ENCODE measurements around the gene AMZ2. TPM values are rescaled to one million over a fixed set of nuclear protein-coding genes. Genes with fewer than 3 reads are reported as not detected.
"Not testable (repeated sequence)": the region's sequence is repeated elsewhere in the genome, so short reads cannot be mapped to it uniquely, and the experiment has no call there.

Gene AMZ2
- total and polyA plus RNA-seq, 7 donors, result 31.1 to 121 (median 75.3) TPM

DNA sequence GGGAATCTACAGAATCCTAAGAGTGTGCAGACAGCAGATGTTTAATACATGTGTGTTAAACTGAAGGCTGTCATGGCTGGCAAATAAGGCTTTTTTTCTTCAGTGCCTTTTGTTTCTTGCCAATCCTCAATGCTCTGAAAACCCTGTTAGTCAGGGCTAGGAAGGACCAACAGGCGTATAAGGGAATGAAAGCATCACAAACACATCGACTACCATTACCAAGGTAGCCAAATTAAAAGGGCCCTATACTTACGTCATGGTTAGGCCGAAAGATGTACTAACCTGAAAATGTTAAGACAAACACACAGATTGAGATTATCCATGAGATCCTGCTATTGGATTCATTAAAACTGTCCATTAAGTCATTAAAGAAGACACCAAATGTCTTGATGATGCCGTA, 30.0 kb downstream of the AMZ2 start:
- Histone ChIP-seq H3K4me1 (no peaks in the 10 kb centered on the region), H3K9me3 (no peaks in the 10 kb centered on the region), H3K27me3 (ENCODE audit: insufficient read depth in 3 of 3, low read length in 2 of 3) (no peaks in the 10 kb centered on the region), H3K27ac (no peak overlapping the region), H3K36me3 (ENCODE audit: insufficient read depth in 1 of 2, low read depth in 1 of 2) (peaks cover 0 to 9% of the 10 kb centered on the region in 2 donors), H3K4me3 (no peak overlapping the region)
- 97 to 98% (median 98%) methylated on average over 5 of the region's 5 CpGs for WGBS, 3 donors
- intact Hi-C loops (cut with DNase I), result no loop called here
- TF ChIP-seq, protein P1, sequence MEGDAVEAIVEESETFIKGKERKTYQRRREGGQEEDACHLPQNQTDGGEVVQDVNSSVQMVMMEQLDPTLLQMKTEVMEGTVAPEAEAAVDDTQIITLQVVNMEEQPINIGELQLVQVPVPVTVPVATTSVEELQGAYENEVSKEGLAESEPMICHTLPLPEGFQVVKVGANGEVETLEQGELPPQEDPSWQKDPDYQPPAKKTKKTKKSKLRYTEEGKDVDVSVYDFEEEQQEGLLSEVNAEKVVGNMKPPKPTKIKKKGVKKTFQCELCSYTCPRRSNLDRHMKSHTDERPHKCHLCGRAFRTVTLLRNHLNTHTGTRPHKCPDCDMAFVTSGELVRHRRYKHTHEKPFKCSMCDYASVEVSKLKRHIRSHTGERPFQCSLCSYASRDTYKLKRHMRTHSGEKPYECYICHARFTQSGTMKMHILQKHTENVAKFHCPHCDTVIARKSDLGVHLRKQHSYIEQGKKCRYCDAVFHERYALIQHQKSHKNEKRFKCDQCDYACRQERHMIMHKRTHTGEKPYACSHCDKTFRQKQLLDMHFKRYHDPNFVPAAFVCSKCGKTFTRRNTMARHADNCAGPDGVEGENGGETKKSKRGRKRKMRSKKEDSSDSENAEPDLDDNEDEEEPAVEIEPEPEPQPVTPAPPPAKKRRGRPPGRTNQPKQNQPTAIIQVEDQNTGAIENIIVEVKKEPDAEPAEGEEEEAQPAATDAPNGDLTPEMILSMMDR (IDR thresholded peaks at IDR 0.05), result no peak
- no peak for ATAC-seq
- no peak for DNase-seq

- WGBS, 3 donors, result 75 to 93% (median 83%) methylated on average over 2 to 5 of the region's 6 CpGs
- intact Hi-C loops (cut with DNase I); ATAC-seq: not testable (repeated sequence)
Measured at GRCh38 chr17:68281965-68282364, 34.1 kb downstream of the AMZ2 start.

GRCh38 chr17:68288375-68288774, 40.5 kb downstream of the AMZ2 start:
- WGBS, 3 donors, result 81 to 91% (median 87%) methylated on average over 5 of the region's 5 CpGs
- no peak overlapping the region for H3K27ac ChIP-seq
- TF ChIP-seq, protein P1 (IDR thresholded peaks at IDR 0.05), result no peak

More at GRCh38 chr17:68281965-68282364, 34.1 kb downstream of the AMZ2 start:
- not testable (repeated sequence) for H3K4me1 ChIP-seq; H3K4me3 ChIP-seq; H3K36me3 ChIP-seq (ENCODE audit: insufficient read depth in 1 of 2, low read depth in 1 of 2); H3K9me3 ChIP-seq; H3K27ac ChIP-seq; DNase-seq; H3K27me3 ChIP-seq (ENCODE audit: insufficient read depth in 3 of 3, low read length in 2 of 3)

DNA sequence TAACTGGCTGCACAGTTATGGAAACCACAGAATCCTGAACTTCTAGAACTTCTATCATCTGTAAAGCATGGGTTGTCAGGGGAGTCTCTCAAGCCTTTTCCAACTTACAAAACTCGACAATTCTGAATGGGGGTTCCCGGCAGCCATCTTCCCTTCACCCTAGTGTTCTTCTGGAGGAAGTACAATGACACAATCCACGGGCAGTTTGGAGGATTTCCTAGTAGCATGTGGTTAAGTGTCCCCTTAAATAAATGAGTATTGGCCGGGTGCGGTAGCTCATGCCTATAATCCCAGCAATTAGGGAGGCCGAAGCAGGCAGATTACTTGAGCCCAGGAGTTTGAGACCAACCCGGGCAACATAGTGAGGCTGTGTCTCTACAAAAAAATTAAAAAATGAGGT, 41.0 kb downstream of the AMZ2 start:
- intact Hi-C loops (cut with DNase I), result no loop called here
- Histone ChIP-seq H3K27me3 (ENCODE audit: insufficient read depth in 3 of 3, low read length in 2 of 3) (no peaks in the 10 kb centered on the region), H3K9me3 (no peaks in the 10 kb centered on the region), H3K4me1 (peaks cover 13% of the 10 kb centered on the region), H3K36me3 (ENCODE audit: insufficient read depth in 1 of 2, low read depth in 1 of 2) (no peaks in the 10 kb centered on the region), H3K4me3 (peak overlapping the region; percentile 2), H3K27ac (no peak overlapping the region)
- 75 to 82% (median 80%) methylated on average over 7 of the region's 7 CpGs for WGBS, 3 donors
- DNase-seq (no peak), ATAC-seq (no peak)
- TF ChIP-seq, protein P1 (IDR thresholded peaks at IDR 0.05), result no peak

More at GRCh38 chr17:68288375-68288774, 40.5 kb downstream of the AMZ2 start:
- Histone ChIP-seq H3K27me3 (ENCODE audit: insufficient read depth in 3 of 3, low read length in 2 of 3) (no peaks in the 10 kb centered on the region), H3K36me3 (ENCODE audit: insufficient read depth in 1 of 2, low read depth in 1 of 2) (no peaks in the 10 kb centered on the region), H3K4me1 (peaks cover 13% of the 10 kb centered on the region), H3K4me3 (no peak overlapping the region), H3K9me3 (no peaks in the 10 kb centered on the region)
- DNase-seq (no peak), ATAC-seq (no peak)
- intact Hi-C loops (cut with DNase I), result no loop called here

GRCh38 chr17:68289473-68289872, 41.6 kb downstream of the AMZ2 start:
- H3K4me3 ChIP-seq, result peak overlapping the region; percentile 92
- peaks cover 13% of the 10 kb centered on the region for H3K4me1 ChIP-seq
- intact Hi-C loops (cut with DNase I), result no loop called here
- TF ChIP-seq, protein P1 (IDR thresholded peaks at IDR 0.05), result no peak
- DNase-seq (no peak), ATAC-seq (no peak)
- H3K36me3 ChIP-seq (ENCODE audit: insufficient read depth in 1 of 2, low read depth in 1 of 2), result no peaks in the 10 kb centered on the region
- H3K9me3 ChIP-seq, result no peaks in the 10 kb centered on the region
- peak overlapping the region; percentile 90 for H3K27ac ChIP-seq
- no peaks in the 10 kb centered on the region for H3K27me3 ChIP-seq (ENCODE audit: insufficient read depth in 3 of 3, low read length in 2 of 3)
- WGBS, 3 donors, result 83 to 89% (median 88%) methylated on average over 7 of the region's 7 CpGs
